Caco-2 (cell line): ENCODE data around the gene MRPL24. TPM values are rescaled to one million over a fixed set of nuclear protein-coding genes. Genes with fewer than 3 reads are reported as not detected.

Experiments
- BruUV-seq: library from RNA; stranded (reverse); fragments of 400-500 nt; replicated peaks from 2 replicates; lab custom pipeline; 2021; lab: Mats Ljungman, UMichigan
- CTCF ChIA-PET: fragments of 300-600 bp; sonication (Branson Sonifier 250); formaldehyde crosslinking; loops from one replicate; lab custom pipeline; 2022; ENCODE audit warnings: antibody characterized with exemption; lab: Charles Lee
- POLR2A ChIA-PET: fragments of 300-600 bp; sonication (Branson Sonifier 250); formaldehyde crosslinking; loops from one replicate; lab custom pipeline; 2022; ENCODE audit warnings: antibody characterized with exemption; lab: Charles Lee
- DNase-seq, 2 experiments: peaks; one replicate each; pipeline versions ENCODE4 v3.0.0 to v3.0.0-alpha.2; 2020 to 2022
- H3K27me3 ChIP-seq: replicated peaks from 2 replicates; pipeline ENCODE4 v1.6.0; 2011; ENCODE audit warnings: low read length; ENCODE audit not compliant: control insufficient read depth, insufficient read depth
- H3K36me3 ChIP-seq: 2 replicates; pipeline ENCODE4 v1.5.1; 2011; ENCODE audit warnings: low read length; ENCODE audit not compliant: control insufficient read depth, insufficient read depth
- H3K4me1 ChIP-seq: fragments of 250-450 bp; sonication (Bioruptor Pico); 2 replicates; pipeline ENCODE4 v1.5.1; 2020; ENCODE audit warnings: mild to moderate bottlenecking
- H3K4me3 ChIP-seq: 2 replicates; pipeline ENCODE4 v1.5.1; 2011; ENCODE audit warnings: low read depth, mild to moderate bottlenecking, control low read depth, low read length
- H3K9me3 ChIP-seq: fragments of 250-450 bp; sonication (Bioruptor Pico); 2 replicates; pipeline ENCODE4 v1.5.1; 2020; ENCODE audit warnings: mild to moderate bottlenecking, moderate library complexity
- H3K27ac Mint-ChIP-seq: one replicate; pipeline ENCODE4 v1.8.0; 2022; ENCODE audit warnings: mixed read lengths; ENCODE audit not compliant: unreplicated experiment
- H3K27me3 Mint-ChIP-seq: one replicate; pipeline ENCODE4 v1.8.0; 2022; ENCODE audit warnings: mixed read lengths; ENCODE audit not compliant: insufficient read depth, unreplicated experiment
- H3K36me3 Mint-ChIP-seq: one replicate; pipeline ENCODE4 v1.8.0; 2022; ENCODE audit warnings: mild to moderate bottlenecking, mixed read lengths; ENCODE audit not compliant: insufficient read depth, unreplicated experiment
- H3K4me1 Mint-ChIP-seq: one replicate; pipeline ENCODE4 v1.8.0; 2022; ENCODE audit warnings: low read depth, mixed read lengths; ENCODE audit not compliant: unreplicated experiment
- H3K4me3 Mint-ChIP-seq: one replicate; pipeline ENCODE4 v1.8.0; 2022; ENCODE audit warnings: mild to moderate bottlenecking, moderate library complexity, mixed read lengths; ENCODE audit not compliant: unreplicated experiment
- H3K9me3 Mint-ChIP-seq: one replicate; pipeline ENCODE4 v1.8.0; 2022; ENCODE audit warnings: mixed read lengths; ENCODE audit not compliant: unreplicated experiment
- intact Hi-C: fragments of 100-400 bp; cut with micrococcal nuclease; formaldehyde crosslinking; loops from one replicate; pipeline ENCODE4 v1.10.0; 2022; ENCODE audit not compliant: unreplicated experiment
- total RNA-seq: library from RNA; stranded (reverse); gene quantifications from 2 replicates; pipeline ENCODE4 v1.2.3, GENCODE V29; 2022
- TF ChIP-seq, protein P1 (sequence below), 2 experiments: fragments of 200-600 bp in 1 of 2; IDR thresholded peaks; 1 replicate in 1 of 2; 2 replicates in 1 of 2; pipeline versions ENCODE4 v1.5.1 to v1.8.0; 2011 to 2022; ENCODE audit warnings: antibody characterized with exemption in 1 of 2, control low read depth in 1 of 2, inconsistent platforms in 1 of 2, low read depth in 1 of 2, low read length in 1 of 2, mild to moderate bottlenecking in 1 of 2, moderate library complexity in 1 of 2; ENCODE audit not compliant: insufficient read depth in 1 of 2, severe bottlenecking in 1 of 2, unreplicated experiment in 1 of 2

The MRPL24 gene
- total RNA-seq, 1 experiment from 2014 or later, result 52.6 TPM

DNA sequence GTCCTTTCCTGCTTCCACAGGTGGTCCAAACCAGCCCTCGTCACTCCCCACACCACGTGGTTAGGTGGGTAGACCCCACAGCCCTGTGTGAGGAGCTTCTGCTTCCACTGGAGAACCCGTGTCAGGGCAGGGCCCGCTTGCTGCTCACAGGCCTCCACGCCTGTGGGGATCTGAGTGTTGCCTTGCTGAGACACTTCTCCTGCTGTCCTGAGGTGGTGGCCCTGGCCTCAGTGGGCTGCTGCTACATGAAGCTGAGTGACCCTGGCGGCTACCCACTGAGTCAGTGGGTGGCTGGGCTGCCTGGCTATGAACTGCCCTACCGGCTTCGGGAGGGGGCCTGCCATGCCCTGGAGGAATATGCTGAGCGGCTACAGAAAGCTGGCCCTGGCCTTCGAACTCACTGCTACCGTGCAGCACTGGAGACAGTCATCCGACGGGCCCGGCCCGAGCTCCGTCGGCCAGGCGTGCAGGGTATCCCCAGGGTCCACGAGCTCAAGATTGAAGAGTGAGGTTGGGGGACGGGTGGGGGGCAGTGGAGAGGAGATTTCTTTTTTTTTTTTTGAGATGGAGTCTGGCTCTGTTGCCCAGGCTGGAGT is 6.8 kb downstream of the MRPL24 start:
- H3K9me3 Mint-ChIP-seq, result no peaks in the 10 kb centered on the region

DNA sequence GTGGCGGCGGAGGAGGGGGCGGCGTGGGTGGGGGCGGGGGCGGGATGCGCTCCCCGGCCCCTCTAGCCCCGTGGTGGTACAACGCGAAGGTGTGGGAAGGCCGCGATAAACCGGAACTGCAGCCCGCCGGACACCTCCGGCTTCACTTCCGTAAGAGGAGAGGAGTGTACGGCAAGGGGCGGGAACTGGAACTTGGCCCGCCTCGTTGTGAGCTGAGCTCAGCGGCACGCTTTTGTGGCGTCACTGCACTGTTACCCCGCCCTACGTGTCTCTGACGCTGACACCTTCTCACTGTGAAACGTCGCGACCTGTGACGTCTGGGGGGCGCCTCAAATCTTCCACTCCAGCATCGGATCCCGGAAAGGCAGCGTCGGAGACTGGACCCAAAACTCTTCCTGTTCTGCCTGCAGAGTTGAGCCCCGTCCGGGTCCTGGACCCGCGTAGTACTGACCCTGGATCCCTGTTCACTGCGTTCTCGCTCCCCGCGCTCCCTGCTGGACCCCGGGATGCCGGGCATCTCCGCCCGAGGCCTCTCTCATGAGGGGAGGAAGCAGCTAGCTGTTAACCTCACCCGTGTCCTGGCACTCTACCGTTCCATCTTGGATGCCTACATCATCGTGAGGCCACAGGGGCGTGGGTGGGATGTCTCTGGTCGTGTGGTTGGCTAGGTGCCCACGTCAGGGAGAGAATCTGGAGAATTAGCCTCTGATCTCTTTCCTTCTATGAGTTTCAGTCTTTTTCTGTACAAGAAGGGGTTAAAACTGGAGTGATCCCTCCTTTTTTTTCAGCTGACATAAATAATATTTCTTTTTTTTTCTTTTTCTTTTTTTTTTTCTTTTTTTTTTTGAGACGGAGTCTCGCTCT is 12.1 kb downstream of the MRPL24 start, which contains the start of gene ISG20L2:
Gene ISG20L2 (minus strand): TSS at position 168 of the 864 bp plus-strand sequence. CDS start 1,114 bp downstream, outside the sequence.
- no peaks in the 10 kb centered on the region for H3K27me3 ChIP-seq
- Mint-ChIP-seq H3K27ac (peak within 1 kb of the TSS; percentile 96), H3K4me1 (peaks cover 6% of the 10 kb centered on the region), H3K4me3 (no peak within 1 kb of the TSS), H3K9me3 (no peaks in the 10 kb centered on the region), H3K36me3 (peaks cover 16% of the 10 kb centered on the region), H3K27me3 (no peaks in the 10 kb centered on the region)
- TF ChIP-seq, protein P1, sequence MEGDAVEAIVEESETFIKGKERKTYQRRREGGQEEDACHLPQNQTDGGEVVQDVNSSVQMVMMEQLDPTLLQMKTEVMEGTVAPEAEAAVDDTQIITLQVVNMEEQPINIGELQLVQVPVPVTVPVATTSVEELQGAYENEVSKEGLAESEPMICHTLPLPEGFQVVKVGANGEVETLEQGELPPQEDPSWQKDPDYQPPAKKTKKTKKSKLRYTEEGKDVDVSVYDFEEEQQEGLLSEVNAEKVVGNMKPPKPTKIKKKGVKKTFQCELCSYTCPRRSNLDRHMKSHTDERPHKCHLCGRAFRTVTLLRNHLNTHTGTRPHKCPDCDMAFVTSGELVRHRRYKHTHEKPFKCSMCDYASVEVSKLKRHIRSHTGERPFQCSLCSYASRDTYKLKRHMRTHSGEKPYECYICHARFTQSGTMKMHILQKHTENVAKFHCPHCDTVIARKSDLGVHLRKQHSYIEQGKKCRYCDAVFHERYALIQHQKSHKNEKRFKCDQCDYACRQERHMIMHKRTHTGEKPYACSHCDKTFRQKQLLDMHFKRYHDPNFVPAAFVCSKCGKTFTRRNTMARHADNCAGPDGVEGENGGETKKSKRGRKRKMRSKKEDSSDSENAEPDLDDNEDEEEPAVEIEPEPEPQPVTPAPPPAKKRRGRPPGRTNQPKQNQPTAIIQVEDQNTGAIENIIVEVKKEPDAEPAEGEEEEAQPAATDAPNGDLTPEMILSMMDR (IDR thresholded peaks at IDR 0.05; ENCODE audit: insufficient read depth in 1 of 2, low read depth in 1 of 2, low read length in 1 of 2, severe bottlenecking in 1 of 2, unreplicated experiment in 1 of 2), result no peak
- POLR2A ChIA-PET, result interaction anchor here (0.5 to 4.8 kb wide), 24 partner anchors 9 to 303 kb away, joined by 3 to 108 read pairs (median 6); partner anchors contain the start of genes CRABP2, HDGF, INSRR and MRPL24
- peaks cover 4% of the 10 kb centered on the region for H3K36me3 ChIP-seq
- H3K4me3 ChIP-seq, result peak within 1 kb of the TSS; percentile 90
- no peaks in the 10 kb centered on the region for H3K9me3 ChIP-seq
- intact Hi-C loops, result loop anchor here (1.0 to 2.0 kb wide), 5 partner anchors 12 to 131 kb away; partner anchors contain the start of genes HDGF, MRPL24, NTRK1 and PRCC
- CTCF ChIA-PET, result interaction anchor here (0.6 to 4.8 kb wide), 11 partner anchors 12 to 199 kb away, joined by 3 to 262 read pairs (median 7); partner anchors contain the start of genes CRABP2, HDGF, MRPL24 and PRCC
- DNase-seq, result peak; percentile 95 to 96
- peaks cover 13% of the 10 kb centered on the region; the same call in 1 of the 2 replicates for H3K4me1 ChIP-seq
- BruUV-seq, result TSS peak; percentile 71

More for the DNA sequence above, 6.8 kb downstream of the MRPL24 start:
- H3K4me3 Mint-ChIP-seq, result no peak overlapping the region
- H3K4me3 ChIP-seq, result no peak overlapping the region
- no TSS peak for BruUV-seq
- no peaks in the 10 kb centered on the region for H3K4me1 Mint-ChIP-seq
- H3K27me3 Mint-ChIP-seq, result no peaks in the 10 kb centered on the region
- H3K36me3 Mint-ChIP-seq, result peaks cover 8% of the 10 kb centered on the region
- POLR2A ChIA-PET, result interaction anchor here (0.5 to 0.6 kb wide), 2 partner anchors 13 to 69 kb away, joined by 4 read pairs; no protein-coding TSS in a partner anchor
- no peaks in the 10 kb centered on the region for H3K27me3 ChIP-seq
- no peak for DNase-seq
- H3K36me3 ChIP-seq, result no peaks in the 10 kb centered on the region; the same call in none of the 2 replicates
- TF ChIP-seq, protein P1 (IDR thresholded peaks at IDR 0.05; ENCODE audit: insufficient read depth in 1 of 2, low read depth in 1 of 2, low read length in 1 of 2, severe bottlenecking in 1 of 2, unreplicated experiment in 1 of 2), result no peak
- intact Hi-C loops, result no loop called here
- CTCF ChIA-PET, result interaction anchor here (0.6 to 1.0 kb wide), 2 partner anchors 45 to 68 kb away, joined by 3 to 6 read pairs; no protein-coding TSS in a partner anchor
- no peaks in the 10 kb centered on the region for H3K9me3 ChIP-seq
- H3K4me1 ChIP-seq, result no peaks in the 10 kb centered on the region
- no peak overlapping the region for H3K27ac Mint-ChIP-seq
